ENCODE measurements around the gene TMED4. TPM values are rescaled to one million over a fixed set of nuclear protein-coding genes. Genes with fewer than 3 reads are reported as not detected.

TMED4 gene
- total RNA-seq, 1 experiment from 2014 or later, result 62.4 TPM

- no CpG with 5 or more reads among the region's 11 CpGs for WGBS (ENCODE audit: extremely low coverage, insufficient read length, low lambda C conversion rate)
- Histone ChIP-seq H2AFZ (ENCODE audit: low read length) (no peak overlapping the region), H3K4me2 (ENCODE audit: insufficient read depth, insufficient read length, low read length) (no peak overlapping the region), H3K23ac (ENCODE audit: insufficient read length, low read depth, low read length) (no peak overlapping the region), H2AK5ac (ENCODE audit: insufficient read length, low read length) (no peak overlapping the region), H4K91ac (ENCODE audit: insufficient read length, low read depth, low read length) (no peak overlapping the region), H3K9ac (ENCODE audit: extremely low read depth, insufficient read length, low read length) (no peak overlapping the region), H3K56ac (ENCODE audit: insufficient read length, low read depth, low read length) (no peak overlapping the region), H3T11ph (ENCODE audit: low read length) (no peak overlapping the region), H4K8ac (replicated peaks; ENCODE audit: insufficient read length, low read depth, low read length) (no peak overlapping the region), H2BK12ac (ENCODE audit: insufficient read length, low read depth, low read length) (no peak overlapping the region), H3K23me2 (ENCODE audit: insufficient read length, low read depth, low read length, poor library complexity, severe bottlenecking) (no peaks in the 10 kb centered on the region), H3K9me3 (ENCODE audit: control insufficient read depth, low read depth, low read length) (no peaks in the 10 kb centered on the region), H3K18ac (ENCODE audit: insufficient read length, low read depth, low read length) (no peak overlapping the region), H3K79me2 (ENCODE audit: insufficient read depth, low read length) (peaks cover 21% of the 10 kb centered on the region; the same call in 1 of the 2 replicates), H4K20me1 (ENCODE audit: control insufficient read depth, insufficient read depth, insufficient read length) (no peaks in the 10 kb centered on the region), H4K5ac (ENCODE audit: insufficient read length, low read depth, low read length) (no peak overlapping the region), H3K79me1 (ENCODE audit: insufficient read depth, low read depth, low read length, poor library complexity, severe bottlenecking) (no peaks in the 10 kb centered on the region), H2BK20ac (ENCODE audit: low read depth, low read length, poor library complexity, severe bottlenecking) (no peak overlapping the region), H3K27me3 (ENCODE audit: insufficient read depth, low read length) (no peaks in the 10 kb centered on the region), H3K27ac (ENCODE audit: insufficient read length, low read depth, low read length) (no peak overlapping the region), H3K4ac (ENCODE audit: low read depth, low read length) (no peak overlapping the region), H2BK15ac (ENCODE audit: low read depth, low read length) (no peak overlapping the region), H3K14ac (ENCODE audit: insufficient read depth, low read length) (no peak overlapping the region), H3K4me1 (ENCODE audit: insufficient read depth, low read length) (no peaks in the 10 kb centered on the region), H2BK5ac (ENCODE audit: insufficient read length, low read length) (no peak overlapping the region), H2BK120ac (ENCODE audit: low read depth, low read length, poor library complexity, severe bottlenecking) (no peak overlapping the region)
- H3K27me3 Mint-ChIP-seq (ENCODE audit: low read depth), result no peaks in the 10 kb centered on the region; the same call in 1 of the 2 replicates
- no peak overlapping the region for H3K4me3 Mint-ChIP-seq
- H3K27ac Mint-ChIP-seq, result peak overlapping the region in 1 of 3 experiments; percentile 83; a peak in 2 of 7 replicates
- no peak for TF ChIP-seq CTCF (conservative IDR thresholded peaks at IDR 0.05)
- peaks cover 0 to 8% of the 10 kb centered on the region in 2 experiments; a peak in 3 of 4 replicates for H3K4me1 Mint-ChIP-seq
- peaks cover 2 to 19% (median 15%) of the 10 kb centered on the region in 3 experiments; a peak in 6 of 7 replicates for H3K36me3 Mint-ChIP-seq (ENCODE audit: insufficient read depth in 1 of 3, low read depth in 3 of 3)
- DNase-seq, result no peak
- no peaks in the 10 kb centered on the region for H3K9me3 Mint-ChIP-seq
These were observed 39.2 kb upstream of the TMED4 start for GRCh38 chr7:44621034-44621749.
